Omental fat pad (tissue), 4 donors: Measurements from ENCODE around the gene TAB3. TPM values are rescaled to one million over a fixed set of nuclear protein-coding genes. Genes with fewer than 3 reads are reported as not detected.
"Not testable (repeated sequence)": the region's sequence is repeated elsewhere in the genome, so short reads cannot be mapped to it uniquely, and the experiment has no call there.

Experiments
- ATAC-seq: fragments of 150-250 bp; one replicate; pipeline ENCODE4 v1.9.1; 2016; ENCODE audit warnings: mild to moderate bottlenecking, moderate library complexity; ENCODE audit not compliant: low FRiP score
- DNase-seq: peaks from one replicate; pipeline ENCODE4 v3.0.0-alpha.2; 2019; ENCODE audit warnings: low spot score
- total RNA-seq, 4 donors: library from RNA; depleted of rRNA; stranded (reverse); fragments of >200 nt; gene quantifications; one replicate each; pipeline ENCODE4 v1.1.0, GENCODE V29; 2016
- TF ChIP-seq, protein P1 (sequence below), 3 donors: fragments of 450-650 bp; IDR thresholded peaks; one replicate each; pipeline ENCODE4 v1.5.1; 2016 to 2017; ENCODE audit warnings: antibody characterized with exemption in 3 of 3, mild to moderate bottlenecking in 3 of 3, moderate library complexity in 2 of 3

The TAB3 gene
- total RNA-seq, 4 donors from 2014 or later: 24.3 to 31.2 (median 27.9) TPM

DNA sequence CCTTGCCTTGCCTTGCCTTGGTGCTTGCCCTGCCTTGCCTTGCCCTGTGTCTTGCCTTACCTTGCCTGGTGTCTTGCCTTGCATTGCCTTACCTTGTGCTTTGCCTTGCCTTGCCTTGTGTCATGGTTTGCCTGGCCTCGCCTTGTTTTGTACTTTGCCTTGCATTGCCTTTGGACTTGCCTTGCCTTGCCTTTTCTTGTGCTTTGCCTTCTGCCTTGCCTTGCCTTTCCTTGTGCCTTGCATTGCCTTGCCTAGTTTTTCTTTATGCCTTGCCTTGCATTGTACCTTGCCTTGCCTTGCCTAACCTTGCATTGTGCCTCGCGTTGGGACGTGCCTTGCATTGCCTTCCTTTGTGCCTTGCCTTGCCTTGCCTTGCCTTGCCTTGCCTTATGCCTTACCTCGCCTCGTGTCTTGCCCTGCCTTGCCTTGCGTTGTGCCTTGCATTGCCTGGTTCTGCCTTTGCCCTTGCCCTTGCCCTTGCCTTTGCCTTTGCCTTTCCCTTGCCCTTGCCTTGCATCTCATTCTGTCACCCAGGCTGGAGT is 82.8 kb downstream of the TAB3 start:
- DNase-seq (no peak), ATAC-seq (no peak)
- TF ChIP-seq, protein P1, sequence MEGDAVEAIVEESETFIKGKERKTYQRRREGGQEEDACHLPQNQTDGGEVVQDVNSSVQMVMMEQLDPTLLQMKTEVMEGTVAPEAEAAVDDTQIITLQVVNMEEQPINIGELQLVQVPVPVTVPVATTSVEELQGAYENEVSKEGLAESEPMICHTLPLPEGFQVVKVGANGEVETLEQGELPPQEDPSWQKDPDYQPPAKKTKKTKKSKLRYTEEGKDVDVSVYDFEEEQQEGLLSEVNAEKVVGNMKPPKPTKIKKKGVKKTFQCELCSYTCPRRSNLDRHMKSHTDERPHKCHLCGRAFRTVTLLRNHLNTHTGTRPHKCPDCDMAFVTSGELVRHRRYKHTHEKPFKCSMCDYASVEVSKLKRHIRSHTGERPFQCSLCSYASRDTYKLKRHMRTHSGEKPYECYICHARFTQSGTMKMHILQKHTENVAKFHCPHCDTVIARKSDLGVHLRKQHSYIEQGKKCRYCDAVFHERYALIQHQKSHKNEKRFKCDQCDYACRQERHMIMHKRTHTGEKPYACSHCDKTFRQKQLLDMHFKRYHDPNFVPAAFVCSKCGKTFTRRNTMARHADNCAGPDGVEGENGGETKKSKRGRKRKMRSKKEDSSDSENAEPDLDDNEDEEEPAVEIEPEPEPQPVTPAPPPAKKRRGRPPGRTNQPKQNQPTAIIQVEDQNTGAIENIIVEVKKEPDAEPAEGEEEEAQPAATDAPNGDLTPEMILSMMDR (IDR thresholded peaks at IDR 0.05): no peak

DNA sequence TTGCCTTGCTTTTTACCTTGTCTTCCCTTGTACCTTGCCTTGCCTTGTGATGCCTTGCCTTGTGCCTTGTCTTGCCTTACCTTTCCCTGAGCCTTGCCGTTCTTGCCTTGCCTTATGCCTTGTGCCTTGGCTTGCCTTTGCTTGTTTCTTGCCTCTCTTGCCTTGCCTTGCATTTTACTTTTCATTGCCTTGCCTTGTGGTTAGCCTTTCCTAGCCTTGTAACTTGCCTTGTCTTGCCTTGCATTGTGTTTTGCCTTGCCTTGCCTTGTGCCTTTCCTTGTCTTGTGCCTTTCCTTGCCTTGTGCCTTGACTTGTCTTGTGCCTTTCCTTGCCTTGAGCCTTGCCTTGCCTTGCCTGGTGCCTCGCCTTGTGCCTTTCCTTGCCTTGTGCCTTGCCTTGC is 84.6 kb downstream of the TAB3 start:
- TF ChIP-seq, protein P1 (IDR thresholded peaks at IDR 0.05): no peak
- ATAC-seq (no peak), DNase-seq (no peak)

DNA sequence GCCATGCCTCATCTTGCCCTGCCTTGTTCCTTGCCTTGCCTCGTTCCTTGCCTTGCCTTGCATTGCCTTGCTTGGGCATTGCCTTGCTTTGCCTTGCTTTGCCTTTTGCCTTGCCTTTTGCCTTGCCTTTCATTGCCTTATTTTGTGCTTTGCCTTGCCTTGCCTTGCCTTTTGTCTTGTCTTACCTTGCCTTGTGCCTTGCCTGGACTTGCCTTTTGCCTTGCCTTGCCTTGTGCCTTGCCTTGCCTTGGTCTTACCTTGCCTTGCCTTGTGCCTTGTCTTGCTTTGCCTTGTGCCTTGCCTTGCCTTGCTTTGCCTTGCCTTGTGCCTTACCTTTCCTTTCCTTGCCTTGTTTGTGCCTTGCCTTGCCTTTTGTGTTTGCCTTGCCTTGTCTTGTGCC is 88.2 kb downstream of the TAB3 start:
- TF ChIP-seq, protein P1 (IDR thresholded peaks at IDR 0.05): no peak
- no peak for DNase-seq
- ATAC-seq: no peak

DNA sequence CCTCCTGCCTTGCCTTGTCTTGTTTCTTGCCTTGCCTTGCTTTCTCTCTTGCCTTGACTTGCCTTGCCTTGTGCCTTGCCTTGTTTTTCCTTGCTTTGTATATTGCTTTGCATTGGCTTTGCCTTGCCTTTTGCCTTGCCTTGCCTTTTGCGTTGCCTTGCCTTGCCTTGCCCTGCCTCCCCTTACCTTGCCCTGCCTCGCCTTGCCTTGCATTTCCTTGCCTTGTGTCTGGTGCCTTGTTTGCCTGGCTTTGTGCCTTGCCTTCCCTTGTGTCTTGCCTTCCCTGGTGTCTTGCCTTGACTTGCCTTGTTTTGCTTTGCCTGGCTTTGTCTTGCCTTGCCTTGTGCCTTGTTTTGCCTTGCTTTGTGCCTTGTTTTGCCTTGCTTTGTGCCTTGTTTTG is 89.7 kb downstream of the TAB3 start:
- DNase-seq (no peak), ATAC-seq (no peak)
- TF ChIP-seq, protein P1 (IDR thresholded peaks at IDR 0.05): no peak

DNA sequence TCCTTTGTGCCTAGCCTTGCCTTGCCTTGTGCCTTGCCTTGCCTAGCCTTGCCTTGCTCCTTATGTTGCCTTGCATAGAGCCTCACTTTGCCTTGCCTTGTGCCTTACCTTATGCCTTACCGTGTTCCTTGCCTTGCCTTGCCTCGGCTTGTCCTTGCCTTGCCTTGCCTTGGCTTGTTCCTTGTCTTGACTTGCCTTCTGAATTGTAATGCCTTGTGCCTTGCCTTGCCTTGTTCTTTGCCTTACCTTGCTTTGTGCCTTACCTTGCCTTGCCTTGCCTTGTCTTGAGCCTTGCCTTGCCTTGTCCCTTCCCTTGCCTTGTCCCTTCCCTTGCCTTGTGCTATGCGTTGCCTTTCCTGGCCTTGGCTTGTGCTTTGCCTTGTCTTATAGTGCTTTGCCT is 90.2 kb downstream of the TAB3 start:
- TF ChIP-seq, protein P1 (IDR thresholded peaks at IDR 0.05): no peak
- DNase-seq (no peak), ATAC-seq (no peak)

DNA sequence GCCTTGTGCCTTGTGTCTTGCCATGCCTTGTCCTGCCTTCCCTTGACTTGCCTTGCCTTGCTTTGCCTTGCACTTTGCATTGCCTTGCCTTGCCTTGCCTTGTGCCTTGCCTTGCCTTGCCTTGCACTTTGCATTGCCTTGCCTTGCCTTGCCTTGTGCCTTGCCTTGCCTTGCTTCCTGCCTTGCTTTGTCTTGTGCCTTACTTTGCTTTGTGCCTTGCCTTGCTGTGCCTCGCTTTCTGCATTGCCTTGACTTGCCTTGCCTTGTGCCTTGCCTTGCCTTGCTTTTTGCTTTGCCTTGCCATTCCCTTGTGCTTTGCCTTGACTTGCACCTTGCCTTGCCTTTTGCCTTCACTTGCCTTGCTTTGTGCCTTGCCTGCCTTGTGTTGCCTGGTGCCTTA is 91.8 kb downstream of the TAB3 start:
- ATAC-seq, DNase-seq: not testable (repeated sequence)

DNA sequence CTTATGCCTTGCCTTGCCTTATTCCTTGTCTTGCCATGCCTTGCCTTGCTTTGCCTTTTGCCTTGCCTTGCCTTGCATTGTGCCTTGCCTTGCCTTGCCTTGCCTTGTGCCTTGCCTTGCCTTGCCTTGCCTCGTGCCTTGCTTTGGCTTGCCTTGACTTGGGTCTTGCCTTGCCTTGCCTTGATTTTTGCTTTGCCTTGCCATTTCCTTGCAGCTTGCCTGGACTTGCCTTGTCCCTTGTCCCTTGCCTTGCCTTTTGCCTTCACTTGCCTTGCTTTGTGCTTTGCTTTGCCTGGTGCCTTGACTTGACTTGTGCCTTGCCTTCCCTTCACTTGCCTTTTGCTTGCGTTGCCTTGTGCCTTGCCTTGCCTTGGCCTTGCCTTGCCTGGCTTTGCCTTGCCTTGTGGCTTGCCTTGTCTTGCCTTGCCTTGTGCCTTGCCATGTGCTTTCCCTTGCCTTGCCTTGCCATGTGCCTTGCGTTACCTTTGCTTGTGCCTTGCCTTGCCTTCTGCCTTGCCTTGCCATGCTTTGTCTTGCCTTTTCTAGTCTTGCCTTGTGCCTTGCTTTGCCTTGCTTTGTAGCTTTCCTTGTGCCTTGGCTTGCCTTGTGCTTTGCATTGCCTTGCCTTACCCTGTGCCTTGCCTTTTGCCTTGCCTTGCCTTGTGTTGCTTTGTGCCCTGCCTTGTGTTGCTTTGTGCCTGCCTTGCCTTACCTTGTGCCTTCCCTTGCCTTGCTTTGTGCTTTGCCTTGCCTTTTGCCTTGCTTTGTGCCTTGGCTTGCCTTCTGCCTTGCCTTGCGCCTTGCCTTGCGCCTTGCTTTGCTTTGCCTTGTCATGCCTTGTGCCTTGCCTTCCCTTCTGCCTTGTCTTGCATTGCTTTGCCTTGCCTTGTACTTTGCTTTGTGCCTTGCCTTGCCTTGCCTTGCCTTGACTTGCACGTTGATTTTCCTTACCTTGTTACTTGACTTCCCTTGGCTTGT is 92.8 kb downstream of the TAB3 start:
- DNase-seq: no peak
- ATAC-seq: no peak
- TF ChIP-seq, protein P1 (IDR thresholded peaks at IDR 0.05): no peak
